AG10803 (cell line): ENCODE data around the gene TMEM140.

ENCODE experiments used
- DNase-seq: peaks from one replicate; pipeline ENCODE4 v3.0.0; 2010; ENCODE audit warnings: low read depth
- H3K4me3 ChIP-seq: 2 replicates; pipeline ENCODE4 v1.5.1; 2011; ENCODE audit warnings: mild to moderate bottlenecking, low read length, control low read depth
- CTCF ChIP-seq: conservative IDR thresholded peaks from 2 replicates; pipeline ENCODE4 v1.5.1; 2011; ENCODE audit warnings: mild to moderate bottlenecking, low read length, control low read depth, inconsistent platforms

The TMEM140 gene

GRCh38 chr7:135162382-135163001 is 14.6 kb downstream of the TMEM140 start:
- TF ChIP-seq CTCF = no peak
- DNase-seq = no peak
- no peak overlapping the region for H3K4me3 ChIP-seq

GRCh38 chr7:135164357-135165061 is 16.6 kb downstream of the TMEM140 start:
- no peak for DNase-seq
- no peak for TF ChIP-seq CTCF
- H3K4me3 ChIP-seq = no peak overlapping the region

DNA sequence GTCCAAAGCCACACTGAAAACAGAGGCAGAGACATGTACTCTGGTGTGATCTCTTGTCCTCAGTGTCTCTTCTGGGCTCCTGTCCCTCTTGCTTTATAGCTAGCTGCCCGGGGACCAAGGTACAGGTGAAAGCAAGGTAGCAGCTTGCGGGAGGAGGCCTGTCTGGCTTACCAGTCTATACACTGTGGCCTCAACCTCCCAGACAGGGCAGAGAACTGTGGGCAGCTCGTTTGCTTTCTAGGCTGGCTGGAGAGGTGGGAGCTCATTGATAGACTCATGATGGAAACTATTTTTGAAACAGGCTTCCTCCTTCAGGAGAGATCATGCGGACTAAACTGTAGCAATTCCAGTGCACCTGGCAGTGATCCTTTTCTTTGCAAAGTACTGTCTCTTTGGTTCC is 18.0 kb downstream of the TMEM140 start:
- no peak for DNase-seq
- no peak overlapping the region for H3K4me3 ChIP-seq
- TF ChIP-seq CTCF = no peak

DNA sequence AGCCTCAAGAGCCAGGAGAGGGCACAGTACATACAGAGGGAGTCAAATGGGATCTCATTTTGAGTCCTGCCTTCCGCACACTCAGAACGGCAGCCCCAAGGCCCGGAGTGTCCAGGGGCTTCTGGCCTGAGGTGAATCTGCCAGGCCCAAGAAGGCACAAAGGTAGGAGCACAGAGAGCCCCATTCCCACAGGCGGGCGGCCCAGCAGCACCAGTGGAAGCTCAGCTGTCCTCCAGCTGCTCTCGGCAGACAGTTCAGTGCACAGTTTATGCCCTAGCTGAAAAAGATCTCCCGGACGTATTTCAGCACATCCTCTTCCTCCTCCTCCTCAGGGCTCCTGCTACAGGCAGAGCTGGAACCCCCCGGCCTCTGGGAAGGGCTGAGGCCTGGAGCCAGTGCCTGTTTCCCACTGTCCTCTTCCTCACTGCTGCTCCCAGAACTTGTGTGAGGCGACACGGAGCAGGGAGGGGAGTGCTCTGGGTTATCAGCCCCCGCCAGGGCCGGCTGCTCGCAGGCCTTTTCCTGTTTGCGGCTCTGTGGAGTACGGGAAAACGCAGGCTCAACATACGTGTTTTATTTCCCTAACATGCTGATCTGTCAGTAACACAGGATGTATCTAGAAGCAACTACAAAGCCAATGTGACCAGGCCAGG is 18.6 kb downstream of the TMEM140 start:
- no peak overlapping the region for H3K4me3 ChIP-seq
- DNase-seq = no peak
- TF ChIP-seq CTCF = no peak

DNA sequence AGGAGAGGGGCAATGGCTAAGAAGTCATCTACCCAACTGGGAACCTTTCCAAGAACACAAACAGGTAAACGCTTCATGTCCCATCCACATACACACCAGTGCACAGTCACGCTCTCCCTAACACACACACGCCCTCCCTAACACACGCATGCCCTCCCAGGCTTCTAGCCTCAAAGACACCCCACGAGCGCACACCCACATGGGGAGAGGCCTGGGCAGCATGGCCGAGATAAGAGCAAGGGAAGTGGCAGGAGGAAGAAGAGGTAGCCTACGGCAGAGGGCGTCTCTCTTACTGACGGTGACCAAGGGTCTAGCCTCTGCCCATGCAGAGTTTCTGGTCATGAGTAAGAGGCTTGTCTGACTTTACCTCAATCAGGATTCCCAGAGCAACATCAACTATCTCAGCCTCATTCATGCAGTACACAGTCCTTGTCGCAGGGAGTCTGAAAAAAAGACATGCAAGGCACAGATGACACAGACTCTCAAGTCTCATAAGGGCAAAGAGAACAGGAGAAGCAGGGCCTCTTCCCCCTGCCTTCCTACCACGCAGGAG is 19.6 kb downstream of the TMEM140 start:
- TF ChIP-seq CTCF = no peak
- no peak overlapping the region for H3K4me3 ChIP-seq
- DNase-seq = no peak

GRCh38 chr7:135168001-135168400 is 20.1 kb downstream of the TMEM140 start:
- no peak for TF ChIP-seq CTCF
- no peak for DNase-seq
- no peak overlapping the region for H3K4me3 ChIP-seq
